Tibial nerve (tissue), 4 donors: ENCODE results near the gene IGF1R. TPM values are rescaled to one million over a fixed set of nuclear protein-coding genes. Genes with fewer than 3 reads are reported as not detected.

Source experiments
- DNase-seq, 2 donors: peaks; one replicate each; pipeline ENCODE4 v3.0.0-alpha.2; 2019; ENCODE audit warnings: low spot score in 2 of 2
- H3K27ac ChIP-seq, 4 donors: fragments of 200-600 bp; sonication (generic) in 3 of 4; one replicate each; pipeline ENCODE4 v1.5.1; 2017 to 2019; ENCODE audit warnings: mild to moderate bottlenecking in 1 of 4
- H3K27me3 ChIP-seq, 2 donors: fragments of 200-600 bp; sonication (generic) in 1 of 2; one replicate each; pipeline versions ENCODE4 v1.5.1 to v1.6.0; 2017 to 2019
- H3K36me3 ChIP-seq, 3 donors: fragments of 200-600 bp; sonication (generic); one replicate each; pipeline ENCODE4 v1.5.1; 2018 to 2019
- H3K4me1 ChIP-seq, 4 donors: fragments of 200-600 bp; sonication (generic) in 3 of 4; one replicate each; pipeline ENCODE4 v1.5.1; 2017 to 2019
- H3K4me3 ChIP-seq, 4 donors: fragments of 200-600 bp; sonication (generic) in 3 of 4; one replicate each; pipeline ENCODE4 v1.5.1; 2017 to 2019; ENCODE audit warnings: mild to moderate bottlenecking in 1 of 4, moderate library complexity in 1 of 4
- H3K9me3 ChIP-seq, 4 donors: fragments of 200-600 bp; sonication (generic) in 3 of 4; one replicate each; pipeline ENCODE4 v1.5.1; 2017 to 2019
- EP300 ChIP-seq, 2 donors: sonication (generic); formaldehyde crosslinking; IDR thresholded peaks; one replicate each; pipeline ENCODE4 v1.6.1; 2017; ENCODE audit warnings: antibody characterized with exemption in 2 of 2, mild to moderate bottlenecking in 1 of 2
- POLR2A ChIP-seq, 2 donors: fragments of 450-650 bp; IDR thresholded peaks; one replicate each; pipeline ENCODE4 v1.6.1; 2017; ENCODE audit warnings: antibody characterized with exemption in 2 of 2, mild to moderate bottlenecking in 2 of 2, moderate library complexity in 2 of 2
- WGBS, 2 donors: methylation state at CpG; one replicate each; pipeline ENCODE4 v1.1.5; 2018; 5-methylcytosine and 5-hydroxymethylcytosine counted together
- total RNA-seq, 4 donors: library from RNA; depleted of rRNA; stranded (reverse); fragments of >200 nt; gene quantifications; one replicate each; pipeline ENCODE4 v1.1.0, GENCODE V29; 2016
- TF ChIP-seq, protein P1 (sequence below), 5 experiments: fragments of 200-600 bp in 3 of 5; fragments of 450-650 bp in 2 of 5; sonication (generic) in 3 of 5; IDR thresholded peaks; one replicate each; pipeline ENCODE4 v1.5.1; 2016 to 2019; ENCODE audit warnings: antibody characterized with exemption in 5 of 5, mild to moderate bottlenecking in 3 of 5, moderate library complexity in 2 of 5

IGF1R gene
- total RNA-seq, 4 donors from 2014 or later = 82.5 to 164 (median 111) TPM

DNA sequence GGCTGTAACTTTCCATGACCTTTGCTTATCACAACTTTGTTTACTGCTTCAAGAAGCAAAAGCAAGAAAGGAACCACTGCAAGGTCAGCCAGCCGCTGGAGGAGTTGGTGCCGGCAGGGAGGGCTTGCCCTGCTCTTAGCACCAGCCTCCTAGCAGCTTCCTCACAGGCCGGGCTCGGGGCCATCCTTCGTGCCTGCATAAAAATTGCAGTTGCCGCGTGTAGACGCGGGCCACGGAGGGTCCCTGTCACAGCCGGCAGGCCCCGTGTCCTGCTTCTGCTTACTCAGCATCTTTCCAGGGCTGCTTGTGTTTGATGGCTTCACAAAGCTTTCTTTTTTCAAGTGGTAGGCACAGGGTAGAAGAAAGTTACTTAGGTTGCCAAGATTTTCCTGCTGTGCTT, 274.8 kb downstream of the IGF1R start:
- Histone ChIP-seq H3K27ac (peak overlapping the region in 2 of 4 donors; percentile 52 to 60), H3K4me1 (peaks cover 0 to 57% (median 10%) of the 10 kb centered on the region in 4 donors), H3K27me3 (no peaks in the 10 kb centered on the region), H3K36me3 (peaks cover 0 to 54% (median 6%) of the 10 kb centered on the region in 3 donors), H3K4me3 (no peak overlapping the region), H3K9me3 (no peaks in the 10 kb centered on the region)
- TF ChIP-seq EP300 (IDR thresholded peaks at IDR 0.05) = no peak
- no peak for TF ChIP-seq POLR2A (IDR thresholded peaks at IDR 0.05)
- TF ChIP-seq, protein P1, sequence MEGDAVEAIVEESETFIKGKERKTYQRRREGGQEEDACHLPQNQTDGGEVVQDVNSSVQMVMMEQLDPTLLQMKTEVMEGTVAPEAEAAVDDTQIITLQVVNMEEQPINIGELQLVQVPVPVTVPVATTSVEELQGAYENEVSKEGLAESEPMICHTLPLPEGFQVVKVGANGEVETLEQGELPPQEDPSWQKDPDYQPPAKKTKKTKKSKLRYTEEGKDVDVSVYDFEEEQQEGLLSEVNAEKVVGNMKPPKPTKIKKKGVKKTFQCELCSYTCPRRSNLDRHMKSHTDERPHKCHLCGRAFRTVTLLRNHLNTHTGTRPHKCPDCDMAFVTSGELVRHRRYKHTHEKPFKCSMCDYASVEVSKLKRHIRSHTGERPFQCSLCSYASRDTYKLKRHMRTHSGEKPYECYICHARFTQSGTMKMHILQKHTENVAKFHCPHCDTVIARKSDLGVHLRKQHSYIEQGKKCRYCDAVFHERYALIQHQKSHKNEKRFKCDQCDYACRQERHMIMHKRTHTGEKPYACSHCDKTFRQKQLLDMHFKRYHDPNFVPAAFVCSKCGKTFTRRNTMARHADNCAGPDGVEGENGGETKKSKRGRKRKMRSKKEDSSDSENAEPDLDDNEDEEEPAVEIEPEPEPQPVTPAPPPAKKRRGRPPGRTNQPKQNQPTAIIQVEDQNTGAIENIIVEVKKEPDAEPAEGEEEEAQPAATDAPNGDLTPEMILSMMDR (IDR thresholded peaks at IDR 0.05) = no peak
- 72 to 73% methylated on average over 12 of the region's 12 CpGs for WGBS, 2 donors
- DNase-seq = no peak

DNA sequence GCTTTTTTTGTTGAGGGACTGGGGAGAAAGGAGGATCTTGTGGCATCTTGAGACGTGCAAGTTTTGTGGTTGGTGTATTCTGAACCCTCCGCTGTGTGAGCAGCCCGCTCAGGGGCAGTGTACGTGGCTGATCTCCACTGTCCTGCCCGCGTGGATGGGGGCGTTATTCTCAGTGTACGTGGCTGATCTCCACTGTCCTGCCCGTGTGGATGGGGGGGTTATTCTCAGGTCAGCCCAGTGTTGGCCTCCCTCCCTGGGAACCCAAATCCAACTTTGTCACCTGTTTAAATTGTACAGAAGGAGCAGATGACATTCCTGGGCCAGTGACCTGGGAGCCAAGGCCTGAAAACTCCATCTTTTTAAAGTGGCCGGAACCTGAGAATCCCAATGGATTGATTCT, 275.2 kb downstream of the IGF1R start:
- no peak for DNase-seq
- TF ChIP-seq EP300 (IDR thresholded peaks at IDR 0.05) (no peak), POLR2A (IDR thresholded peaks at IDR 0.05) (no peak)
- TF ChIP-seq, protein P1 (IDR thresholded peaks at IDR 0.05) = no peak
- Histone ChIP-seq H3K27ac (peak overlapping the region in 1 of 4 donors; percentile 60), H3K4me1 (peaks cover 0 to 60% (median 10%) of the 10 kb centered on the region in 4 donors), H3K27me3 (no peaks in the 10 kb centered on the region), H3K9me3 (no peaks in the 10 kb centered on the region), H3K4me3 (no peak overlapping the region), H3K36me3 (peaks cover 0 to 54% (median 6%) of the 10 kb centered on the region in 3 donors)
- WGBS, 2 donors = 57 to 88% methylated on average over 9 to 10 of the region's 10 CpGs

DNA sequence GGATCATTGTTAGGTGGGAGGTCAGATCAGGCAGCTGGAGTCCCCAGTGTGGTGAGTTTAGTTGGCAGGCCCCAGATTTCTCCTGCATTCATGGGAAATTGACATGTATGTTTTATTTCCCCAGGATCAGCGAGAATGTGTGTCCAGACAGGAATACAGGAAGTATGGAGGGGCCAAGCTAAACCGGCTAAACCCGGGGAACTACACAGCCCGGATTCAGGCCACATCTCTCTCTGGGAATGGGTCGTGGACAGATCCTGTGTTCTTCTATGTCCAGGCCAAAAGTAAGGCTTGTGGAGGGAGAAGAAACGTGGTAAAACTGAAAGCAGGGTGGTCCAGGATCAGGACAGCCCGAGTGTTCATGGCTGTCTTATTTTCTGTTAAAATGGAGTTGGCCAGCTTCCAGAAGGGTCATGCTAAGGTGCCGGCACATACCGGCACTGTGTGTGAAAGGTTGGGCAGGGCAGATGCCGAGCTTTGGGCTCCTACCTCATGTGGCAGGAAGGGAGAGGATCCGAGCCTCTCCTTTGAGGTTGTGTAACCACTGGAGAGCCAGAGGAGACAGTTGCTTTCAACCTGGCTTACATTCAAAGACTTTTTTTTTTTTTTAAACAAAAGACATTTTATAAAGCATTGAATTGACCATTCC, 276.2 kb downstream of the IGF1R start:
- Histone ChIP-seq H3K4me3 (no peak overlapping the region), H3K9me3 (no peaks in the 10 kb centered on the region), H3K27ac (peak overlapping the region in 3 of 4 donors; percentile 52 to 66 (median 60)), H3K4me1 (peaks cover 0 to 58% (median 10%) of the 10 kb centered on the region in 4 donors), H3K36me3 (peaks cover 0 to 55% (median 6%) of the 10 kb centered on the region in 3 donors), H3K27me3 (no peaks in the 10 kb centered on the region)
- peak in 1 of 2 donors; percentile 27 for DNase-seq
- 54 to 59% methylated on average over 11 of the region's 11 CpGs for WGBS, 2 donors
- TF ChIP-seq EP300 (IDR thresholded peaks at IDR 0.05) (no peak), POLR2A (IDR thresholded peaks at IDR 0.05) (no peak)
- TF ChIP-seq, protein P1 (IDR thresholded peaks at IDR 0.05) = no peak

DNA sequence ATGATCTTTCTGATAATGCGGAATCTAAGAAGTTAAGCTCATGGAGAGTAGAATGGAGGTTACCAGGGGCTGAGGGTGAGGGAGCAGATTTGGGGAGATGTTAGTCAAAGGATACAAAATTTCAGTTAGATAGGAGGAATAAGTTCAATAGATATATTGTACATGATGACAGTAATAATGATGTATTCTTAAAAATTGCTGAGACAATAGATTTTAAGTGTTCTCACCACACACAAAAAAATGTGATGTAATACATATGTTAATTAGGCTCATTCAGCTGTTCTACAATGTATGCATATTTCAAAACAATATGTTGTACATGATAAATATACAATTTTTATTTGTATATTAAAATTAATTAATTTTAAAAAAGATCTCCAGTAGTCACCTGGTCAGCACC, 277.9 kb downstream of the IGF1R start:
- H3K9me3 ChIP-seq = no peaks in the 10 kb centered on the region
- TF ChIP-seq EP300 (IDR thresholded peaks at IDR 0.05) (no peak), POLR2A (IDR thresholded peaks at IDR 0.05) (no peak)
- TF ChIP-seq, protein P1 (IDR thresholded peaks at IDR 0.05) = no peak
- no peak overlapping the region for H3K27ac ChIP-seq
- no peaks in the 10 kb centered on the region for H3K27me3 ChIP-seq
- H3K4me1 ChIP-seq = peaks cover 0 to 44% (median 10%) of the 10 kb centered on the region in 4 donors
- 95 to 100% methylated on average over 1 of the region's 1 CpG for WGBS, 2 donors
- DNase-seq = no peak
- no peak overlapping the region for H3K4me3 ChIP-seq
- H3K36me3 ChIP-seq = peaks cover 0 to 61% (median 6%) of the 10 kb centered on the region in 3 donors

DNA sequence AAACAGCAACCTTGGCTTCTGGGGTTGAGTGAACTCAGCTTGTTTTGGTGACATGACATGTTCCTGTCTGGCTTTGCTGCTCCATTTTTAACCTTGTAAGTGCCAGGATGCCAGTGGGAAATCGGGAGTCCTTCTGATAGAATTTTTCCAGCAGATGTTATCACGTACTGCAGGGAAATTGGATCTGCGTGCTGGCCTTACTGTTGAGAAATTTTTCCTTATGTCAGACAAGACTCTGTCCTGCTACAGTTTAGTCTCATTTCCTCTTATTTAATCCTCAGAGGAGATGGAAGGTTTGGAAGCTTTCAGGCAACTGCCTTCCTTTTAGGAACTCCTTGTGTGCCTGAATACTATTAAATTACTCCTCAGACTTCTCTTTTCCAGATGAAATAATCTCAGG, 278.7 kb downstream of the IGF1R start:
- no peaks in the 10 kb centered on the region for H3K27me3 ChIP-seq
- DNase-seq = no peak
- 60 to 61% methylated on average over 3 of the region's 3 CpGs for WGBS, 2 donors
- no peaks in the 10 kb centered on the region for H3K9me3 ChIP-seq
- peaks cover 0 to 44% (median 10%) of the 10 kb centered on the region in 4 donors for H3K4me1 ChIP-seq
- peak overlapping the region in 1 of 4 donors; percentile 29 for H3K27ac ChIP-seq
- TF ChIP-seq, protein P1 (IDR thresholded peaks at IDR 0.05) = no peak
- TF ChIP-seq EP300 (IDR thresholded peaks at IDR 0.05) = no peak
- no peak for TF ChIP-seq POLR2A (IDR thresholded peaks at IDR 0.05)
- H3K4me3 ChIP-seq = no peak overlapping the region
- peaks cover 0 to 61% (median 5%) of the 10 kb centered on the region in 3 donors for H3K36me3 ChIP-seq
